Upper lobe of left lung (tissue), 6 donors: ENCODE data around the gene PKIB. TPM values are rescaled to one million over a fixed set of nuclear protein-coding genes. Genes with fewer than 3 reads are reported as not detected.

ENCODE experiments used
- ATAC-seq, 2 donors: fragments of 200-7000 bp; cut with Tn5 transposase; one replicate each; pipeline ENCODE4 v1.9.1; 2022; ENCODE audit warnings: mild to moderate bottlenecking in 2 of 2, moderate library complexity in 2 of 2; ENCODE audit not compliant: low FRiP score in 2 of 2
- DNase-seq, 2 donors: peaks; one replicate each; pipeline ENCODE4 v3.0.0-alpha.2; 2019 to 2020
- H3K27ac ChIP-seq, 4 donors: fragments of 200-600 bp; sonication (generic); one replicate each; pipeline ENCODE4 v1.5.1; 2016 to 2019
- H3K27me3 ChIP-seq, 4 donors: fragments of 200-600 bp; sonication (generic); one replicate each; pipeline ENCODE4 v1.5.1; 2017 to 2019
- H3K36me3 ChIP-seq, 4 donors: fragments of 200-600 bp; sonication (generic); one replicate each; pipeline ENCODE4 v1.5.1; 2016 to 2019
- H3K4me1 ChIP-seq, 4 donors: fragments of 200-600 bp; sonication (generic); one replicate each; pipeline ENCODE4 v1.5.1; 2018 to 2019
- H3K4me3 ChIP-seq, 4 donors: fragments of 200-600 bp; sonication (generic); one replicate each; pipeline ENCODE4 v1.5.1; 2017 to 2019; ENCODE audit warnings: mild to moderate bottlenecking in 2 of 4, moderate library complexity in 1 of 4
- H3K9me3 ChIP-seq, 4 donors: fragments of 200-600 bp; sonication (generic); one replicate each; pipeline ENCODE4 v1.5.1; 2018 to 2019
- CTCF ChIP-seq, 6 experiments: fragments of 450-650 bp in 4 of 6; fragments of 200-600 bp in 2 of 6; sonication (generic) in 2 of 6; IDR thresholded peaks; one replicate each; pipeline ENCODE4 v1.5.1; 2016 to 2019; ENCODE audit warnings: antibody characterized with exemption in 6 of 6
- EP300 ChIP-seq, 4 donors: sonication (generic); formaldehyde crosslinking; IDR thresholded peaks; one replicate each; pipeline ENCODE4 v1.5.1; 2017; ENCODE audit warnings: antibody characterized with exemption in 4 of 4, control low read depth in 2 of 4
- POLR2A ChIP-seq, 4 donors: fragments of 450-650 bp; IDR thresholded peaks; one replicate each; pipeline ENCODE4 v1.5.1; 2016 to 2017; ENCODE audit warnings: antibody characterized with exemption in 4 of 4, mild to moderate bottlenecking in 2 of 4
- POLR2AphosphoS5 ChIP-seq, 2 donors: sonication (generic); formaldehyde crosslinking; IDR thresholded peaks; one replicate each; pipeline ENCODE4 v1.5.1; 2017; ENCODE audit warnings: antibody characterized with exemption in 2 of 2
- WGBS, 2 donors: methylation state at CpG; one replicate each; pipeline ENCODE4 v1.1.5; 2017 to 2018; 5-methylcytosine and 5-hydroxymethylcytosine counted together
- total RNA-seq, 6 donors: library from RNA; depleted of rRNA in 4 of 6; stranded (reverse); fragments of >200 nt in 4 of 6; gene quantifications; one replicate each; pipeline versions ENCODE4 v1.1.0 to v1.2.1, GENCODE V29; 2016 to 2021
- donor health status: DM: no; HTN: no; CAD: no; lungs with moderate emphysema.
- donor health status: DM: no; HTN: yes; CAD: no; lungs with severe emphysema.

Gene PKIB
- total RNA-seq, 6 donors from 2014 or later, result 1.0 to 16.1 (median 3.5) TPM; not detected in 1

GRCh38 chr6:122681705-122682104, 71.5 kb downstream of the PKIB start:
- Histone ChIP-seq H3K4me3 (no peak overlapping the region), H3K36me3 (no peaks in the 10 kb centered on the region), H3K9me3 (no peaks in the 10 kb centered on the region), H3K27ac (no peak overlapping the region), H3K4me1 (no peaks in the 10 kb centered on the region), H3K27me3 (no peaks in the 10 kb centered on the region)
- WGBS, 2 donors, result 94 to 96% methylated on average over 3 of the region's 3 CpGs
- no peak for TF ChIP-seq EP300 (IDR thresholded peaks at IDR 0.05)
- TF ChIP-seq POLR2AphosphoS5 (IDR thresholded peaks at IDR 0.05), result no peak
- no peak for TF ChIP-seq CTCF (IDR thresholded peaks at IDR 0.05)
- no peak for TF ChIP-seq POLR2A (IDR thresholded peaks at IDR 0.05)
- DNase-seq, result no peak
- no peak for ATAC-seq

GRCh38 chr6:122683989-122684651, 73.9 kb downstream of the PKIB start:
- Histone ChIP-seq H3K4me1 (no peaks in the 10 kb centered on the region), H3K4me3 (no peak overlapping the region), H3K27ac (no peak overlapping the region), H3K36me3 (no peaks in the 10 kb centered on the region), H3K9me3 (no peaks in the 10 kb centered on the region), H3K27me3 (no peaks in the 10 kb centered on the region)
- no peak for TF ChIP-seq CTCF (IDR thresholded peaks at IDR 0.05)
- TF ChIP-seq POLR2AphosphoS5 (IDR thresholded peaks at IDR 0.05), result no peak
- no peak for TF ChIP-seq POLR2A (IDR thresholded peaks at IDR 0.05)
- TF ChIP-seq EP300 (IDR thresholded peaks at IDR 0.05), result no peak
- WGBS, 2 donors, result 63 to 72% methylated on average over 1 of the region's 1 CpG
- no peak for ATAC-seq
- DNase-seq, result no peak

GRCh38 chr6:122692175-122692598, 82.0 kb downstream of the PKIB start:
- Histone ChIP-seq H3K27me3 (no peaks in the 10 kb centered on the region), H3K9me3 (no peaks in the 10 kb centered on the region), H3K4me3 (no peak overlapping the region), H3K36me3 (no peaks in the 10 kb centered on the region), H3K27ac (no peak overlapping the region), H3K4me1 (no peaks in the 10 kb centered on the region)
- TF ChIP-seq POLR2AphosphoS5 (IDR thresholded peaks at IDR 0.05) (no peak), CTCF (IDR thresholded peaks at IDR 0.05) (no peak), POLR2A (IDR thresholded peaks at IDR 0.05) (no peak), EP300 (IDR thresholded peaks at IDR 0.05) (no peak)
- ATAC-seq, result no peak
- DNase-seq, result no peak
- WGBS, 2 donors, result 59 to 79% methylated on average over 2 to 3 of the region's 3 CpGs

GRCh38 chr6:122692807-122693580, 82.8 kb downstream of the PKIB start:
- TF ChIP-seq CTCF (IDR thresholded peaks at IDR 0.05) (no peak), POLR2AphosphoS5 (IDR thresholded peaks at IDR 0.05) (no peak), EP300 (IDR thresholded peaks at IDR 0.05) (no peak), POLR2A (IDR thresholded peaks at IDR 0.05) (no peak)
- no peak for ATAC-seq
- Histone ChIP-seq H3K4me3 (no peak overlapping the region), H3K27ac (no peak overlapping the region), H3K36me3 (no peaks in the 10 kb centered on the region), H3K4me1 (no peaks in the 10 kb centered on the region), H3K9me3 (no peaks in the 10 kb centered on the region), H3K27me3 (no peaks in the 10 kb centered on the region)
- no peak for DNase-seq
- WGBS, 2 donors, result 63 to 79% methylated on average over 4 of the region's 4 CpGs
